Activated CD4-positive, alpha-beta T cell treated with anti-CD3 and anti-CD28 coated beads, Interleukin-2, Interleukin-4, amounts not matched to agents 100 ng/mL and 50 ng/mL, durations not matched to agents 16 hours and 8 hours (primary cell): ENCODE measurements around the gene POLN.
"Not testable (repeated sequence)": the region's sequence is repeated elsewhere in the genome, so short reads cannot be mapped to it uniquely, and the experiment has no call there.

Source experiments
- DNase-seq: peaks from one replicate; pipeline ENCODE4 v3.0.0-alpha.2; 2020; ENCODE audit warnings: low spot score

The POLN gene

DNA sequence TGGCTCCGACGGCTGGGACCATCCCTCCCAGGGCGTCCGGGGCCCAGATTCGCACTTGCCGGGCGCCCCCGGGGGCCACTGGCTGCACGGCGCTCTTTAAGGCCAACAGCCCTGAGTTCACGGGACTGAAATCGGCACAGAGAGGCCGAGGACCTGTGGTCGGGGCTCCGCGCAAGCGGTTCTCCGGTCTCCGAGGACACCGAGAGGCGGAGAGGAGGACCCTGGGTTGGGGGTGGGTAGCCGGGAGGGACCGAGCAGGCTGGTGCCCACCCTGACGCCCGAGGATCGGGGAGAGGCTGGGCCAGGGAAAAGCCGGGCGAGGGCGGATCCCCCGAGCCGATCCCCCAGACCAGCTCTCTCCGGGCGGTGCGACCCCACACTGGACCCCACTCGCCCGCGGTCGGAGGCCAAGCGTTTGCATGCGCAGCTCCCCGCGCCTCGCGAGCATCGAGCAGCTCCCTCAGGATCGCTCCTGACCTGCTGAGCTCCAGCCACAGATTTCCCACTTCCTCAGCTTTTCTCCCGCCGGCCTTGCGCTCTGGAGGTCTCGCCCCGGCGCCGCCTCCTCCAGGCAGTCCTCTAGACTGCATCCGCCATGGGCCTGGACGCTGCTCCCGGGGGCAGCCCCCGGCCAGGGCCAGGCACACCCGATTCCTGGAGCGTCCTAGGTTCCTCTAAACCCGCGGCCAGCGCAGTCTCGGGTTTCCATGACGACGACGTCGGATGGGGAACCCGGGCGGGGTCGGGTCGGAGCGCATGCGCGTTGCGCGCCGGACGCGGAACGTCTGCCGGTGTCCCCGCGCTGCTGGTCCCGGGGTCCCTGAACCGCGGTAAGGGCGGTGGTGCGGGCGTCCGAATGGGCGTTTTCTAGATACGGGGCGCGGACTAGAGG is 200.4 kb downstream of the POLN start:
- DNase-seq: peak; percentile 91

DNA sequence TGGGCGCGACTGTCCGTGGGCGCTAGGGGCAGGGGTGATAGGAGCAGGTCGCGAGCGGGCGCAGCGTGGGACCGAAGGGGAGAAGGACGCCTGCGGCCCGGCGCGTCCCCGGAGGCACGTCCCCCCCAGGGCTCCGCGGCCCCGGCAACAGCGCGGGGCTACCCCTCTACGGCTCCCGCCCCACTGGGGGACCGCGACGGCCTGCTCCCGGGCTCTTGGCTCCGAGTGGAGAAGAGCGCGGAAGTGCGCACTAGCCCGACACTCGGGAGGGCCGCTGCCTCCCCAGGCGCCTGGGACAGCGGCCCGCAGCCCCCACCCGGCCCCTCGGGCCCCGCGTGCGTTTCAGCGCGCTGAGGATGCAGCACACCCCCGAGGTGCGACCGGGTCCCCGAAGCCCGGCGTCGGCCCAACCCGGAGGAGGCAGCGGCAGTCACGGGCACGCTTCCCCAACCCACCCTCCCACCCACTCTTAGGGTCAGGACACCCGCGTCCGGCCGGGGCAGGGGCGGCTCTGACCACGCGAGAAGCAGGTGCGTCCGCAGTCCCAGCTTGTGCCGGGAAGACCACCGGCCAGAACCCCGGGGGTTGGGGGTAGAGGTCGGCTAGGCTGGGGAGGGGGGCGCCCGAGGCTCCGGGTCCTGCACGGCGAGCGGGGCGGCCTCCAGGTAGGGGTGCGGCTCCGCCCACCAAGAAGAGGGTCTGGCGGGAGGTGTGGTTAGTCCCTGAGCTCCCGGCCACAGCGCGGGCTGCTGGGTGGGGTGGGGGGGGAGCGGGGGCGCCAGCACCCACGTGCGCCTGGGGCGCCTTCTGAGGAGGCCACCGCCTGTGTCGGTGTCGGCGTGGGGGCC is 201.3 kb downstream of the POLN start:
- no peak for DNase-seq

DNA sequence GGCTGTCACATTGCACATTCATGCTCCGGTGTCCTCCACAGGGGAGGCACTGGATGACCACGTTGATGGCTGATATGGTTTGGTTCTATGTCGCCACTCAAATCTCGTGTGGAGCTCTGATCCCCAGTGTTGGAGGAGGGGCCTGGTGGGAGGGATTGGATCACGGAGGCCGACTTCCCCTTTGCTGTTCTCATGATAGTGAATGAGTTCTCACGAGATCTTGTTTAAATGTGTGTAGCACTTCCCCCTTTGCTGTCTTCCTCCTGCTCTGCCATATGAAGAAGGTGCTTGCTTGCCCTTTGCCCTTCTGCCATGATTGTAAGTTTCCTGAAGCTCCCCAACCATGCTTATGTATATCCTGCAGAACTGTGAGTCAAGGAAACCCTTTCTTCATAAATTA is 205.1 kb downstream of the POLN start:
- DNase-seq: no peak

DNA sequence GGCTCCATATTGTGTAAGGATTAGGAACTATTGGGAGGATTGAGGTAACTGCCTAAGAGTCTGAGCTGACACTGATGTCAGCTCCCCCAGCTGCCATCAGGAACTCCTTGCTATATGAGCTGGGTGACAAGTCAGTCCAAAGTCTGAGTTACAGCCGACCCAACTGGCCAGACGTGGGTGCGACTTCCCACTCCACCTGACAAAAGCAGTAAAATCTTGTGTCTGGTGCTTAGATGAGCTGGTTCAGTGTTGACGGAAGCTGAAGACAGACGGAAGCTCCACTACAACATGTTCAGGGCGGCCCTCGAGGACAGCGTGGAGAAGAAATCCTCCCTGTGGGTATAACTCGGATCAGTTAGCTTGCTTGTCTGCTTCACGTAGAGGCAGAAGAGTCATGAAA is 205.6 kb downstream of the POLN start:
- DNase-seq: no peak

DNA sequence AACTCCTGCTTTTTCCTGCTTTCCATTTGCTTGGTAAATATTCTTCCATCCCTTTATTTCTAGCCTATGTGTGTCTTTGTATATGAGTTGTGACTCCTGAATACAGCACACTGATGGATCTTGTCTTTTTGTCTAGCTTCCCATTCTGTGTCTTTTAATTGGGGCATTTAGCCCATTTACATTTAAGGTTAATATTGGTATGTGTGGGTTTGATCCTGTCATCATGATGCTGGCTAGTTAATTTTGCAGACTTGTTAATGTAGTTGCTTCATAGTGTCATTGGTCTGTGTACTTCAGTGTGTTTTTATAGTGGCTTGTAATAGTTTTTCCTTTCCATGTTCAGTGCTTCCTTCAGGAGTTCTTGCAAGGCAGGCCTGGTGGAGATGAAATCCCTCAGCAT is 210.8 kb downstream of the POLN start:
- not testable (repeated sequence) for DNase-seq

DNA sequence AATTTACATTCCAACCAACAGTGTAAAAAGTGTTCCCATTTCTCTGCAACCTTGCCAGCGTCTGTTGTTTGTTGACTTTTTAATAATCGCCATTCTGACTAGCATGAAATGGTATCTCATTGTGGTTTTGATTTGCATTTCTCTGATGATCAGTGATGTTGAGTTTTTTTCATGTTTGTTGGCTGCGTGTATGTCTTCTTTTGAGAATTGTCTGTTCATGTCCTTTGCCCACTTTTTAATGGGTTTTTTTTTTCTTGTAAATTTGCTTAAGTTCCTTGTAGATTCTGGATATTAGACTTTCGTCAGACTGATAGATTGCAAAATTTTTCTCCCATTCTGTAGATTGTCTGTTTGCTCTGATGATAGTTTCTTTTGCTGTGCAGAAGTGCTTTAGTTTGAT is 214.8 kb downstream of the POLN start:
- not testable (repeated sequence) for DNase-seq

DNA sequence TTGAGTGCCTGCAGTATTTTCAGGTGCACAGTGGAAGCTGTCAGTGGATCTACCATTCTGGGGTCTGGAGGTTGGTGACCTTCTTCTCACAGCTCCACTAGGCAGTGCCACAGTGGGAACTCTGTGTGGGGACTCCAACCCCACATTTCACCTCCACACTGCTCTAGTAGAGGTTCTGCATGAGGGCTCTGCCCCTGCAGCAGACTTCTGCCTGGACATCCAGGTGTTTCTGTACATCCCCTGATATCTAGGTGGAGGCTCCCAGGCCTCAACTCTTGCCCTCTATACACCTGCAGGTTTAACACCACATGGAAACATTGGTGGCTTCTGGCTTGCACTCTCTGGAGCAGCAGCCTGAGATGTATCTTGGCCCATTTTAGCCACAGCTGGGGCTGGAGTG is 216.1 kb downstream of the POLN start:
- no peak for DNase-seq

DNA sequence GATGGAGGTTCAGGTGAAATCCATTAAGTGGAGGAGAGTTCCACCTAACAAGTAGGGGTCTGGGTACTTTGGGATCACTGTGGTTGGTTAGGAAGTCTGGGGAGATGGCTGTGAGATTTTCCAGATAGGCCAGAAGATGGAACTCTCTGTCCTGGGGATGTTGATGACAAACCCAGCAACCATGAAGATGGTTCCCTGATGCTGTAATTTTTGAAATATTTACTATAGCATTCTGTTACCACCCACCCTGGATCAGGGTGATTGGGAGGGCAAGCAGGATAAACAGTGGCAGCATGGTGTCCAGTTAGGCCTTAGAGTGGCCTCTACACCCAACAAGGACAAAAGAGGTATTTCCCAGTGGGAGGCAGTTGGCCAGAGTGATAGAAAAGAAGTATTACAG is 217.2 kb downstream of the POLN start:
- no peak for DNase-seq
